Lung microvascular endothelial cell (primary cell): ENCODE measurements around the gene KRT10. TPM values are rescaled to one million over a fixed set of nuclear protein-coding genes. Genes with fewer than 3 reads are reported as not detected.

ENCODE experiments used
- DNase-seq, 2 donors: peaks; one replicate each; pipeline versions ENCODE4 v3.0.0 to v3.0.0-alpha.2; 2010; ENCODE audit warnings: low read depth in 2 of 2
- total RNA-seq: library from RNA; depleted of rRNA; stranded (reverse); fragments of >200 nt; gene quantifications from 2 replicates; pipeline ENCODE4 v1.2.1, GENCODE V29; 2014

The KRT10 gene
- total RNA-seq, 1 donor from 2014 or later = 1.6 TPM

GRCh38 chr17:40809721-40810421, 12.5 kb downstream of the KRT10 start:
- peak in 1 of 2 donors; percentile 60 for DNase-seq

GRCh38 chr17:40806131-40806530, 16.3 kb downstream of the KRT10 start:
- no peak for DNase-seq

- peak; percentile 64 to 82 for DNase-seq
Observed at GRCh38 chr17:40803617-40804082, 18.8 kb downstream of the KRT10 start.

- DNase-seq = no peak
Observed at GRCh38 chr17:40801157-40801556, 21.3 kb downstream of the KRT10 start.

GRCh38 chr17:40800381-40800780, 22.0 kb downstream of the KRT10 start:
- DNase-seq = no peak

- no peak for DNase-seq
Observed at GRCh38 chr17:40799859-40800258, 22.6 kb downstream of the KRT10 start, which contains the start of gene KRT28. TSS of gene KRT28 (minus strand) at chr17:40799959. CDS start at chr17:40799893, 66 bp downstream.

GRCh38 chr17:40796846-40797245, 25.6 kb downstream of the KRT10 start:
- no peak for DNase-seq

GRCh38 chr17:40795019-40795667, 27.3 kb downstream of the KRT10 start:
- DNase-seq = no peak

GRCh38 chr17:40794466-40794865, 27.9 kb downstream of the KRT10 start:
- no peak for DNase-seq

GRCh38 chr17:40793832-40794231, 28.6 kb downstream of the KRT10 start:
- no peak for DNase-seq

GRCh38 chr17:40791787-40792436, 30.5 kb downstream of the KRT10 start:
- peak; percentile 55 to 80 for DNase-seq

- no peak for DNase-seq
Observed at GRCh38 chr17:40791111-40791510, 31.3 kb downstream of the KRT10 start.

- DNase-seq = no peak
Observed at GRCh38 chr17:40782450-40782849, 40.0 kb downstream of the KRT10 start, which contains the start of gene KRT27. TSS of gene KRT27 (minus strand) at chr17:40782550. CDS start at chr17:40782493, 57 bp downstream.

GRCh38 chr17:40779181-40779909, 43.1 kb downstream of the KRT10 start:
- DNase-seq = no peak

GRCh38 chr17:40778461-40778860, 44.0 kb downstream of the KRT10 start:
- no peak for DNase-seq

GRCh38 chr17:40777971-40778370, 44.4 kb downstream of the KRT10 start:
- no peak for DNase-seq

GRCh38 chr17:40777459-40777858, 45.0 kb downstream of the KRT10 start:
- no peak for DNase-seq

- no peak for DNase-seq
Observed at GRCh38 chr17:40775945-40776344, 46.5 kb downstream of the KRT10 start.

- no peak for DNase-seq
Observed at GRCh38 chr17:40772101-40772500, 50.3 kb downstream of the KRT10 start, which contains the start of gene KRT26. TSS of gene KRT26 (minus strand) at chr17:40772201. CDS start at chr17:40772113, 88 bp downstream.
